ENCODE data around the gene ZSWIM7. TPM values are rescaled to one million over a fixed set of nuclear protein-coding genes. Genes with fewer than 3 reads are reported as not detected.

The ZSWIM7 gene
- total RNA-seq, 1 experiment from 2014 or later, result 28.7 TPM

GRCh38 chr17:15999974-16000827 is 697 bp upstream of the ZSWIM7 start:
- no TSS peak for BruUV-seq (replicated peaks)
- H3K27ac ChIP-seq (ENCODE audit: low read depth, low read length, poor library complexity, severe bottlenecking), result peak overlapping the region; percentile 96
- H3K36me3 ChIP-seq (ENCODE audit: insufficient read depth, low read length, poor library complexity, severe bottlenecking), result peaks cover 44% of the 10 kb centered on the region
- peaks cover 8% of the 10 kb centered on the region for H3K9me3 ChIP-seq (ENCODE audit: low read depth, low read length, poor library complexity, severe bottlenecking)
- CTCF ChIA-PET, result interaction anchor here (1.6 kb wide), 1 partner anchor 55 kb away, joined by 5 read pairs; the partner anchor contains the start of gene ADORA2B
- peak; percentile 45 for DNase-seq (ENCODE audit: low spot score)
- peak overlapping the region; percentile 86 for H3K4me3 ChIP-seq (ENCODE audit: low read depth, low read length, poor library complexity, severe bottlenecking)
- no peak for TF ChIP-seq CTCF (conservative IDR thresholded peaks at IDR 0.05; ENCODE audit: low read depth, low read length)
- no peak for TF ChIP-seq EZH2 (IDR thresholded peaks at IDR 0.05; ENCODE audit: borderline replicate concordance, low read depth, low read length, poor library complexity, severe bottlenecking)
- H3K27me3 ChIP-seq (replicated peaks; ENCODE audit: insufficient read depth, low read depth, low read length, poor library complexity), result no peaks in the 10 kb centered on the region
- POLR2A ChIA-PET (ENCODE audit: low non-redundant PET), result interaction anchor here (0.6 kb wide), 1 partner anchor 170 kb away, joined by 9 read pairs; no protein-coding TSS in a partner anchor
- peaks cover 5% of the 10 kb centered on the region for H3K4me1 ChIP-seq (ENCODE audit: insufficient read depth, low read length, poor library complexity, severe bottlenecking)
- intact Hi-C loops (cut with micrococcal nuclease; ENCODE audit: unreplicated experiment), result loop anchor here (2.0 kb wide), 2 partner anchors 55 to 171 kb away; partner anchors contain the start of gene ADORA2B

- BruUV-seq (replicated peaks), result TSS peak; percentile 63
- peaks cover 5% of the 10 kb centered on the region for H3K4me1 ChIP-seq (ENCODE audit: insufficient read depth, low read length, poor library complexity, severe bottlenecking)
- H3K27ac ChIP-seq (ENCODE audit: low read depth, low read length, poor library complexity, severe bottlenecking), result no peak overlapping the region
- no peak for DNase-seq (ENCODE audit: low spot score)
- intact Hi-C loops (cut with micrococcal nuclease; ENCODE audit: unreplicated experiment), result loop anchor here (1.0 to 2.0 kb wide), 3 partner anchors 53 to 169 kb away; partner anchors contain the start of gene ADORA2B
- no peaks in the 10 kb centered on the region for H3K27me3 ChIP-seq (replicated peaks; ENCODE audit: insufficient read depth, low read depth, low read length, poor library complexity)
- peaks cover 23% of the 10 kb centered on the region for H3K36me3 ChIP-seq (ENCODE audit: insufficient read depth, low read length, poor library complexity, severe bottlenecking)
- POLR2A ChIA-PET (ENCODE audit: low non-redundant PET), result no interaction called here
- CTCF ChIA-PET, result interaction anchor here (0.7 to 1.6 kb wide), 2 partner anchors 53 to 117 kb away, joined by 5 read pairs; partner anchors contain the start of gene ADORA2B
- H3K4me3 ChIP-seq (ENCODE audit: low read depth, low read length, poor library complexity, severe bottlenecking), result peak overlapping the region; percentile 86
- TF ChIP-seq CTCF (conservative IDR thresholded peaks at IDR 0.05; ENCODE audit: low read depth, low read length) (no peak), EZH2 (IDR thresholded peaks at IDR 0.05; ENCODE audit: borderline replicate concordance, low read depth, low read length, poor library complexity, severe bottlenecking) (no peak)
- H3K9me3 ChIP-seq (ENCODE audit: low read depth, low read length, poor library complexity, severe bottlenecking), result peaks cover 8% of the 10 kb centered on the region
Observed at GRCh38 chr17:15998031-15998562, 1.4 kb downstream of the ZSWIM7 start.

- ChIA-PET CTCF (interaction anchor here (0.6 kb wide), 1 partner anchor 208 kb away, joined by 3 read pairs; no protein-coding TSS in a partner anchor), POLR2A (ENCODE audit: low non-redundant PET) (no interaction called here)
- no peak overlapping the region for H3K4me3 ChIP-seq (ENCODE audit: low read depth, low read length, poor library complexity, severe bottlenecking)
- H3K36me3 ChIP-seq (ENCODE audit: insufficient read depth, low read length, poor library complexity, severe bottlenecking), result peaks cover 8% of the 10 kb centered on the region
- no peak overlapping the region for H3K27ac ChIP-seq (ENCODE audit: low read depth, low read length, poor library complexity, severe bottlenecking)
- DNase-seq (ENCODE audit: low spot score), result no peak
- TF ChIP-seq CTCF (conservative IDR thresholded peaks at IDR 0.05; ENCODE audit: low read depth, low read length) (no peak), EZH2 (IDR thresholded peaks at IDR 0.05; ENCODE audit: borderline replicate concordance, low read depth, low read length, poor library complexity, severe bottlenecking) (no peak)
- BruUV-seq (replicated peaks), result no TSS peak
- H3K9me3 ChIP-seq (ENCODE audit: low read depth, low read length, poor library complexity, severe bottlenecking), result peaks cover 2% of the 10 kb centered on the region
- no peaks in the 10 kb centered on the region for H3K27me3 ChIP-seq (replicated peaks; ENCODE audit: insufficient read depth, low read depth, low read length, poor library complexity)
- intact Hi-C loops (cut with micrococcal nuclease; ENCODE audit: unreplicated experiment), result no loop called here
- H3K4me1 ChIP-seq (ENCODE audit: insufficient read depth, low read length, poor library complexity, severe bottlenecking), result peaks cover 5% of the 10 kb centered on the region
Observed at GRCh38 chr17:15996322-15996721, 3.2 kb downstream of the ZSWIM7 start.

Data from A673 (cell line).